Central memory CD4-positive, alpha-beta T cell (primary cell): ENCODE results near the gene RAI14.

Source experiments
- DNase-seq: peaks from one replicate; pipeline ENCODE4 v3.0.0; 2022

The RAI14 gene

GRCh38 chr5:34831303-34831702 lies 175.2 kb downstream of the RAI14 start:
- no peak for DNase-seq

- DNase-seq, result no peak
Measured at GRCh38 chr5:34832568-34832967, 176.4 kb downstream of the RAI14 start.

GRCh38 chr5:34833090-34833489 lies 177.0 kb downstream of the RAI14 start:
- DNase-seq, result no peak

- DNase-seq, result no peak
Measured at GRCh38 chr5:34833976-34834793, 178.1 kb downstream of the RAI14 start.

- no peak for DNase-seq
Measured at GRCh38 chr5:34834794-34835089, 178.6 kb downstream of the RAI14 start.

GRCh38 chr5:34835664-34836063 lies 179.5 kb downstream of the RAI14 start:
- DNase-seq, result no peak

GRCh38 chr5:34838785-34839714 lies 182.9 kb downstream of the RAI14 start, which contains the start of gene TTC23L:
Gene TTC23L, plus strand, starts transcription at chr5:34839164. Its CDS starts 1,508 bp downstream, at chr5:34840672.
- DNase-seq, result peak; percentile 91

- no peak for DNase-seq
Measured at GRCh38 chr5:34841816-34842215, 185.7 kb downstream of the RAI14 start.

GRCh38 chr5:34842554-34842953 lies 186.4 kb downstream of the RAI14 start:
- no peak for DNase-seq

GRCh38 chr5:34843497-34843896 lies 187.4 kb downstream of the RAI14 start:
- no peak for DNase-seq

- no peak for DNase-seq
Measured at GRCh38 chr5:34844106-34844505, 188.0 kb downstream of the RAI14 start.

- DNase-seq, result no peak
Measured at GRCh38 chr5:34844999-34845398, 188.9 kb downstream of the RAI14 start.

GRCh38 chr5:34847056-34847455 lies 190.9 kb downstream of the RAI14 start:
- DNase-seq, result no peak

GRCh38 chr5:34847552-34847951 lies 191.4 kb downstream of the RAI14 start:
- DNase-seq, result no peak

- DNase-seq, result no peak
Measured at GRCh38 chr5:34848230-34848629, 192.1 kb downstream of the RAI14 start.

- DNase-seq, result no peak
Measured at GRCh38 chr5:34849253-34849652, 193.1 kb downstream of the RAI14 start.

- no peak for DNase-seq
Measured at GRCh38 chr5:34854459-34855174, 198.5 kb downstream of the RAI14 start.

GRCh38 chr5:34857161-34857560 lies 201.0 kb downstream of the RAI14 start:
- no peak for DNase-seq

GRCh38 chr5:34857894-34858293 lies 201.8 kb downstream of the RAI14 start:
- no peak for DNase-seq

GRCh38 chr5:34858790-34859189 lies 202.7 kb downstream of the RAI14 start:
- DNase-seq, result no peak

GRCh38 chr5:34859253-34859652 lies 203.1 kb downstream of the RAI14 start:
- DNase-seq, result no peak

GRCh38 chr5:34863946-34864345 lies 207.8 kb downstream of the RAI14 start:
- DNase-seq, result no peak

- no peak for DNase-seq
Measured at GRCh38 chr5:34865091-34865490, 209.0 kb downstream of the RAI14 start.
